DMS153 (cell line): Measurements from ENCODE around the gene NKD2.
"Not testable (repeated sequence)": the region's sequence is repeated elsewhere in the genome, so short reads cannot be mapped to it uniquely, and the experiment has no call there.

Experiments used
- DNase-seq: peaks from one replicate; lab custom pipeline; 2025; lab: John Stamatoyannopoulos, UW

Gene NKD2

GRCh38 chr5:1057485-1058082, 49.0 kb downstream of the NKD2 start:
- DNase-seq: no peak

GRCh38 chr5:1058083-1058945, 49.7 kb downstream of the NKD2 start:
- DNase-seq: no peak

- DNase-seq: no peak
These were observed 50.6 kb downstream of the NKD2 start for GRCh38 chr5:1058988-1059883.

GRCh38 chr5:1059884-1060263, 51.3 kb downstream of the NKD2 start:
- no peak for DNase-seq

GRCh38 chr5:1060535-1060981, 52.0 kb downstream of the NKD2 start:
- no peak for DNase-seq

GRCh38 chr5:1061292-1061691, 52.7 kb downstream of the NKD2 start:
- DNase-seq: not testable (repeated sequence)

- no peak for DNase-seq
These were observed 53.3 kb downstream of the NKD2 start for GRCh38 chr5:1061916-1062315.

- DNase-seq: no peak
These were observed 54.4 kb downstream of the NKD2 start for GRCh38 chr5:1062761-1063568.

GRCh38 chr5:1063661-1064382, 55.2 kb downstream of the NKD2 start:
- no peak for DNase-seq

GRCh38 chr5:1064383-1065142, 56.0 kb downstream of the NKD2 start:
- no peak for DNase-seq

- DNase-seq: no peak
These were observed 56.6 kb downstream of the NKD2 start for GRCh38 chr5:1065143-1065750.

- no peak for DNase-seq
These were observed 57.5 kb downstream of the NKD2 start for GRCh38 chr5:1065891-1066650.

- DNase-seq: no peak
These were observed 58.1 kb downstream of the NKD2 start for GRCh38 chr5:1066676-1067075.

GRCh38 chr5:1067141-1068121, 58.8 kb downstream of the NKD2 start:
- no peak for DNase-seq

GRCh38 chr5:1068204-1068894, 59.7 kb downstream of the NKD2 start:
- no peak for DNase-seq

- DNase-seq: no peak
These were observed 60.5 kb downstream of the NKD2 start for GRCh38 chr5:1068895-1069719.
